ENCODE measurements around the gene CD2BP2.
A peak's percentile ranks its signal among the peaks of the same experiment; 100 is the strongest.
"Not testable (repeated sequence)": the region's sequence is repeated elsewhere in the genome, so short reads cannot be mapped to it uniquely, and the experiment has no call there.

Gene CD2BP2

GRCh38 chr16:30341971-30342370, 13.1 kb downstream of the CD2BP2 start:
- not testable (repeated sequence) for DNase-seq

- no peak for DNase-seq
Observed at GRCh38 chr16:30340621-30341020, 14.5 kb downstream of the CD2BP2 start.

- DNase-seq: not testable (repeated sequence)
Observed at GRCh38 chr16:30338715-30339114, 16.4 kb downstream of the CD2BP2 start.

GRCh38 chr16:30337964-30338357, 17.1 kb downstream of the CD2BP2 start:
- DNase-seq: not testable (repeated sequence)

- DNase-seq: no peak
Observed at GRCh38 chr16:30335598-30336474, 19.3 kb downstream of the CD2BP2 start.

GRCh38 chr16:30335028-30335597, 20.0 kb downstream of the CD2BP2 start:
- peak; percentile 82 for DNase-seq

- peak; percentile 89 for DNase-seq
Observed at GRCh38 chr16:30334473-30334989, 20.6 kb downstream of the CD2BP2 start.

- DNase-seq: not testable (repeated sequence)
Observed at GRCh38 chr16:30324220-30324619, 30.9 kb downstream of the CD2BP2 start.

GRCh38 chr16:30318647-30319046, 36.5 kb downstream of the CD2BP2 start:
- DNase-seq: not testable (repeated sequence)

GRCh38 chr16:30310937-30311336, 44.2 kb downstream of the CD2BP2 start:
- DNase-seq: not testable (repeated sequence)

GRCh38 chr16:30309255-30309654, 45.9 kb downstream of the CD2BP2 start:
- DNase-seq: not testable (repeated sequence)
